HEK293T (cell line): ENCODE measurements around the gene NFIC.

Experiments used
- ARNT ChIP-seq: fragments of 450-650 bp; IDR thresholded peaks from 2 replicates; pipeline ENCODE4 v1.6.1; 2017; ENCODE audit warnings: mild to moderate bottlenecking
- BHLHE40 ChIP-seq: fragments of 450-650 bp; IDR thresholded peaks from 2 replicates; pipeline ENCODE4 v1.6.1; 2016; ENCODE audit warnings: mild to moderate bottlenecking, moderate library complexity, borderline replicate concordance
- CTBP1 ChIP-seq: fragments of 450-650 bp; IDR thresholded peaks from 2 replicates; pipeline ENCODE4 v1.6.1; 2016; ENCODE audit warnings: borderline replicate concordance
- ELF4 ChIP-seq: fragments of 450-650 bp; IDR thresholded peaks from 2 replicates; pipeline ENCODE4 v1.6.1; 2017; ENCODE audit warnings: antibody characterized with exemption
- FOXA1 ChIP-seq: fragments of 450-650 bp; IDR thresholded peaks from 2 replicates; pipeline ENCODE4 v1.6.1; 2016; ENCODE audit warnings: mild to moderate bottlenecking
- FOXK2 ChIP-seq: fragments of 450-650 bp; IDR thresholded peaks from 2 replicates; pipeline ENCODE4 v1.6.1; 2016; ENCODE audit warnings: mild to moderate bottlenecking
- FOXM1 ChIP-seq: fragments of 450-650 bp; IDR thresholded peaks from 2 replicates; pipeline ENCODE4 v1.6.1; 2017; ENCODE audit warnings: mild to moderate bottlenecking, borderline replicate concordance
- HDGF ChIP-seq: fragments of 450-650 bp; IDR thresholded peaks from 2 replicates; pipeline ENCODE4 v1.6.1; 2017; ENCODE audit warnings: antibody characterized with exemption, borderline replicate concordance
- L3MBTL2 ChIP-seq: fragments of 450-650 bp; conservative IDR thresholded peaks from 2 replicates; pipeline ENCODE4 v1.6.1; 2016; ENCODE audit warnings: mild to moderate bottlenecking
- LEF1 ChIP-seq: fragments of 450-650 bp; IDR thresholded peaks from 2 replicates; pipeline ENCODE4 v1.6.1; 2017; ENCODE audit warnings: mild to moderate bottlenecking, borderline replicate concordance
- NFRKB ChIP-seq: fragments of 450-650 bp; IDR thresholded peaks from 2 replicates; pipeline ENCODE4 v1.6.1; 2016; ENCODE audit warnings: mild to moderate bottlenecking, moderate library complexity
- SP1 ChIP-seq: fragments of 450-650 bp; IDR thresholded peaks from 2 replicates; pipeline ENCODE4 v1.6.1; 2017
- ZNF384 ChIP-seq: fragments of 450-650 bp; IDR thresholded peaks from 2 replicates; pipeline ENCODE4 v1.6.1; 2016
- TF ChIP-seq, protein P1 (sequence below): fragments of 450-650 bp; IDR thresholded peaks from 2 replicates; pipeline ENCODE4 v1.6.1; 2016

DNA sequence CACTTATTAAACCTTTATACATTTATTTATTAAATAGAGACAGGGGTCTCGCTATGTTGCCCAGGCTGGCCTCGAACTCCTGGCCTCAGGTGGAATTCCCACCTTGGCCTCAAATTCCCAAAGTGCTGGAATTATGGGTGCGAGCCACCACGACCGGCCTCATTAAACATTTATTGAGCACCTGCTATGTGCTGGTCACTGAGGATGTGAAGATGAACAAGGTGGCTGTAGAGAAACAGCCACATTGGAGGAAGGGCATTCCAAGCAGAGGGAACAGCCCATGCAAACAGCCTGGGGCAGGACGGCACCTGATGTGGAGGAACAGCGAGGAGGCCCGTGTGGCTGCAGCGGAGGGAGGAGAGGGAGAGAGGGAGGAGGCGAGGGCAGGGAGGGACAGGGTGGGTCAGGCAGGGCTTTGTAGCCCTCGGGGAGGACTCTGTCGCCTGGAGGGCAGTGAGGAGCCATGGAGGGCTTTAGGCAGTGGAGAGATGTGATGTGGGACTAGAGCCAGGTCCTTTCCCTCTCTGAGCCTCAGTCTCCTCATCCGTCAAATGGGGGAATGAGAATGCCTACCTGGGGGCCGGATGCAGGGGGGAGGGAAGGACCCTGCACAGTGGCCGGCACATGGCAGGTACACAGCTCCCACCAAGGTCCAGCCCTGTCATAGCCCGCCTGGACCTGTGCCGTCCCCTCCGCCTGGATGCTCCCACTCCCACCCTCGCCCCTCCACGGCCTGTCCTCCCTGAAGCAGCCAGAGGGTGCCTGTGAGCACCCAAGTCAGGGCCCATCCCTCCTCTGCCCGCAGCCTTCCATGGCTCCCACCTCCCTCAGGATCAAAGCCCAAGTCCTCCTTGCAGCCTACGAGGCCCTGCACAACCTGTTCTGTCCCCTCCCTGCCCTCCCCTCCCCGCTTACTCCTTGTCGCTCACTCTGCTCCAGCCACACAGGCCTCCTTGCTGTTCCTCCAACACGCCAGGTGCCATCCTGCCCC lies 21.5 kb upstream of the NFIC start:
- no peak for TF ChIP-seq ARNT
- no peak for TF ChIP-seq ELF4
- TF ChIP-seq, protein P1, sequence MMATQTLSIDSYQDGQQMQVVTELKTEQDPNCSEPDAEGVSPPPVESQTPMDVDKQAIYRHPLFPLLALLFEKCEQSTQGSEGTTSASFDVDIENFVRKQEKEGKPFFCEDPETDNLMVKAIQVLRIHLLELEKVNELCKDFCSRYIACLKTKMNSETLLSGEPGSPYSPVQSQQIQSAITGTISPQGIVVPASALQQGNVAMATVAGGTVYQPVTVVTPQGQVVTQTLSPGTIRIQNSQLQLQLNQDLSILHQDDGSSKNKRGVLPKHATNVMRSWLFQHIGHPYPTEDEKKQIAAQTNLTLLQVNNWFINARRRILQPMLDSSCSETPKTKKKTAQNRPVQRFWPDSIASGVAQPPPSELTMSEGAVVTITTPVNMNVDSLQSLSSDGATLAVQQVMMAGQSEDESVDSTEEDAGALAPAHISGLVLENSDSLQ: no peak
- no peak for TF ChIP-seq BHLHE40
- no peak for TF ChIP-seq FOXA1
- TF ChIP-seq ZNF384: no peak
- TF ChIP-seq FOXM1: no peak
- no peak for TF ChIP-seq SP1
- no peak for TF ChIP-seq FOXK2
- no peak for TF ChIP-seq HDGF
- no peak for TF ChIP-seq LEF1
- no peak for TF ChIP-seq CTBP1
- TF ChIP-seq L3MBTL2: no peak
- no peak for TF ChIP-seq NFRKB
